Ectodermal cell (in vitro differentiated cells): ENCODE measurements around the gene CARD9.

Source experiments
- H3K27ac ChIP-seq: 2 replicates; pipeline ENCODE4 v1.7.0; 2013; ENCODE audit warnings: mild to moderate bottlenecking, low read depth, low read length; ENCODE audit not compliant: insufficient read depth, poor library complexity, severe bottlenecking
- H3K27me3 ChIP-seq: 2 replicates; pipeline ENCODE4 v1.7.0; 2013; ENCODE audit warnings: mild to moderate bottlenecking, low read length; ENCODE audit not compliant: insufficient read depth, control insufficient read depth, poor library complexity, severe bottlenecking
- H3K36me3 ChIP-seq: one replicate; pipeline ENCODE4 v1.7.0; 2013; ENCODE audit warnings: low read length; ENCODE audit not compliant: control insufficient read depth, insufficient read depth
- H3K4me1 ChIP-seq: one replicate; pipeline ENCODE4 v1.7.0; 2013; ENCODE audit warnings: low read length; ENCODE audit not compliant: control insufficient read depth, insufficient read depth
- H3K4me3 ChIP-seq: 2 replicates; pipeline ENCODE4 v1.7.0; 2013; ENCODE audit warnings: low read depth, low read length, control low read depth; ENCODE audit not compliant: insufficient read depth
- H3K9me3 ChIP-seq: 2 replicates; pipeline ENCODE4 v1.7.0; 2013; ENCODE audit warnings: mild to moderate bottlenecking, low read length, moderate library complexity; ENCODE audit not compliant: control insufficient read depth
- WGBS, 2 experiments: methylation state at CpG; one replicate each; pipeline ENCODE4 v1.1.7; 2013; ENCODE audit warnings: missing lambda C conversion rate in 2 of 2; 5-methylcytosine and 5-hydroxymethylcytosine counted together

Gene CARD9

DNA sequence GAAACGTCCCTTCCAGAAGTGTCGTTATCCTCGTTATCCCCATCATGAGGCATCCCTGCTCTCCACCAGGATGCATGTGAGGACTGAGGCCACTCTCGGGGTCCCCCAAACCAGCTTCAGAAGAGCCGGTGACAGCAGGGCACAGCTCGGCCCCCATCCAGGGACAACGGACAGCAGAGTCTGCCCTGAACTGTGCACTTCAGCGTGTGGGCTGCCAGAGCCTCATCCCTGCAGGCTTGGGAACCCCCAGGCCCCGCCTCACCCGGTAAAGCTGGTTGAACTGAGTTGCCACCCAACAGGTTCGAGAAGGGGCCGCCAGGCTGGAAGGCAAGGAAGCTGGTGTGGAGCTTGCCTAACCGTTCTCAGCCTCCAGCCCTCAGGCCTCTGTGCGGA is 710 bp upstream of the CARD9 start:
- peaks cover 13% of the 10 kb centered on the region for H3K4me1 ChIP-seq

DNA sequence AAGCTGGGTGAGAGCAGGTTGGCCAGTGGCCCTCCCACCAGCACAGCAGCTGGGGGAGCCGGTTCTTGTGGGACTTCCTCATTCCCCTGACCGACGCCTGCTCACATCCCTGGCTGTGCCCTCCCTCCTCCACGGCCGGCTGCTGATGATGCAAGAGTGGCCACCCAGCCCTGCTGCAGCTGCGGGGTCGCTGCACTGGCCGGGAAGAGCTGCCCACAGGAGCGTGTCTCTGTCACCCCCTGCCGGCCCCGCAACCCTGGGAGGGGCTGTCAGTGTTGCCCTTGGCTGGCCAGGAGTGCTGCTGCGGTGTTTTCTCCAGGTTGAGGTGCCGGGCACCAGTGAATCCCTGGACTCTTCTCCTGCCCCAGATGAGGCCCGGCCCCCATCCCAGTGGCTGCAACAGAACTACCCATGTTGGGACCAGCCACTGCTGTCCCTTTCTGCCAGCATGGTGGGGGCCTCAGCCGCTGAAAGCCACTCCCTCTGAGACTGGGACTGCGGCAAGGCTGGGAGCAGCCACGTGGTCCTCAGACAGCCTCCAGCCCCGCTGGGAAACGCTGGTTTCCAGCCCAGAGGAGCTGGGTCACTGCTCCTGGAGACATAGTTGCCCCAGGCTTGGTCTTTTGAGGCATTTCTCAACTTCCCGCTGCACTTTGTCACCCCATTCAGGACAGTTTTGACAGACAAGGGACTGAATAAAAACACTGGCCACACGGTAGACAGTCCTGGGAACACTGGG is 739 bp downstream of the CARD9 start:
- Histone ChIP-seq H3K36me3 (no peaks in the 10 kb centered on the region), H3K4me3 (no peak overlapping the region), H3K27me3 (no peaks in the 10 kb centered on the region), H3K9me3 (no peaks in the 10 kb centered on the region), H3K4me1 (peaks cover 13% of the 10 kb centered on the region), H3K27ac (no peak overlapping the region)
- WGBS, 2 experiments: 71 to 74% methylated on average over 21 of the region's 21 CpGs

More for the DNA sequence above, 710 bp upstream of the CARD9 start:
- Histone ChIP-seq H3K27ac (no peak overlapping the region), H3K36me3 (no peaks in the 10 kb centered on the region), H3K9me3 (no peaks in the 10 kb centered on the region), H3K4me3 (no peak overlapping the region), H3K27me3 (no peaks in the 10 kb centered on the region)
- WGBS, 2 experiments: 93 to 94% methylated on average over 14 of the region's 14 CpGs

DNA sequence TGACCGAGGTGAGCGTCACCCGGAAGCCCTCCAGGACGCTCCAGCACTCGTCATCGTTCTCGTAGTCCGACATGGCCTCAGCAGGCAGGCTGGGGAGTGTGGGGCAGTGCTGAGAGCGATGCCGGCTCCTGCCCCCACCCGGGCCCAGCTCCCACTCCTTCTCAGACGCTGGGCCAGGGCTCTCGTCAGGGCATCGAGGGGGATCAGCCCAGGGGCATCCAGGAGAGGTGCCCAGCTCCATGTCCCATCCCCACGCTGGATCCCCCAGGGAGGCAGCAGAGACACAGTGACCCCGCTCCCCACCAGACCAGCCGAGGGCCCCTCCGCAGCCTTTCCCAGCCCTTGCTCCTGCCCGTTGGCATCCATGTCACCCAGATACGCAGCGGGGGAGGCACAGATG is 1.5 kb downstream of the CARD9 start:
- peaks cover 13% of the 10 kb centered on the region for H3K4me1 ChIP-seq
- H3K27me3 ChIP-seq: no peaks in the 10 kb centered on the region
- WGBS, 2 experiments: 93 to 94% methylated on average over 21 of the region's 21 CpGs
- H3K36me3 ChIP-seq: no peaks in the 10 kb centered on the region
- H3K9me3 ChIP-seq: no peaks in the 10 kb centered on the region
- H3K4me3 ChIP-seq: no peak overlapping the region
- H3K27ac ChIP-seq: no peak overlapping the region

DNA sequence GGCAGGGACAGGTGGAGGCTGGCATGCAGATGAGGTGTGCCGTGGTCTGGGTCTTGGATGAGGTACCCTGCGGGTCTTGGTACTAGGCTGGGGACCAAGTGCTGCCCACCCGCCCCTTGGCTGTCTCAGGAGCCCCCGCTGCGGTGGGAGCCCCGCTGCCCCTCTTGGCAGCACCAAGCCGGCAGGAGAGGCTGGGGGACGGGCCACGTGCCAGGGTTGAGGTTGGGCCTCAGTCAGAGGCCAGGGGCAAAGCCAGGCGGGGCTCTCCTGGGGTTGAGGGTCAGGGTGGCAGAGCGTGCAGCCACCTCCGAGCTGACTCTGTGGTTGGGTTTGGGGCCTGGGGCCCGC is 2.0 kb downstream of the CARD9 start:
- Histone ChIP-seq H3K27me3 (no peaks in the 10 kb centered on the region), H3K27ac (no peak overlapping the region), H3K4me1 (peaks cover 13% of the 10 kb centered on the region), H3K4me3 (no peak overlapping the region), H3K36me3 (no peaks in the 10 kb centered on the region), H3K9me3 (no peaks in the 10 kb centered on the region)
- WGBS, 2 experiments: 95% methylated on average over 13 of the region's 13 CpGs

DNA sequence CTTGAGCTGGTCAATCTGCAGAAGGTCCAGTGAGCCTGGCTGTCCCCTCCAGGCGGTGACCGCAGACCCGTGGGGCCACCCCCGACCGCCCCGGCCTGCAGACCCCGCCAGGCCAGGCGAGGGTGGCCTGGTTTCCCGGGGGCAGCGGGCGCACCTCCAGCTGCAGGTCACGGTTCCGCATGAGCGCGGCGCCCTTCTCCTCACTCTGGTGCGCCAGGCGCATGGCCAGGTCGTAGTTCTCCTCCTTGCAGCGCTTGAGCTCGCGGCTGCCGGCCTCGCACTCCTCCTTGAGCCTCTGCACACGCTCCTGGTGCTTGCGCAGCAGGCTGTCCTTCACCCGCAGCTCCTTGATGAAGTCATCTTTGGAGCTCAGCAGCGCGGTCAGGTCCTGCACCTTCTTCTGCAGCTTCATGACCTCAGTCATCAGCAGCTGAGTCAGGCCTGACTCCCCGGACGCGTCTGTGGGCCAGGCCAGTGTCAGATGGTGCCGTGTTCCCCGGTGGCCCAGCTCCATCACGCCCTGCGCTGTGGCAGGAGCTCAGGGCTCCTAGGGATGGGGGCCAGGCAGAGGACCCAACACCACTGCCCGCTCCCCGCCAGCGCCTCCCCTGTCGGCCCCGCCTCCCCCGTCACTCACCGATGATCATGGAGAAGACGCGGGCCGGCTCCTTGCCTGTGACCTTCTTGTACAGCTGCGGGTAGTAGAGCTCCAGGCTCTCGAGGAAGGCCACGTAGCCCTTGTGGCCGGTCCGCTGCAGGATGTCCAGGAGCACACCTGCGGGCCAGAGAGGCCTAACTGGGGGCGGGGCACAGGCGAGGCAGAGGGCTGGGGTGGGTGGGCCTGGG is 2.6 kb downstream of the CARD9 start:
- Histone ChIP-seq H3K36me3 (no peaks in the 10 kb centered on the region), H3K4me1 (peaks cover 13% of the 10 kb centered on the region), H3K27me3 (no peaks in the 10 kb centered on the region), H3K9me3 (no peaks in the 10 kb centered on the region), H3K27ac (no peak overlapping the region), H3K4me3 (no peak overlapping the region)
- WGBS, 2 experiments: 94 to 95% methylated on average over 54 of the region's 54 CpGs

DNA sequence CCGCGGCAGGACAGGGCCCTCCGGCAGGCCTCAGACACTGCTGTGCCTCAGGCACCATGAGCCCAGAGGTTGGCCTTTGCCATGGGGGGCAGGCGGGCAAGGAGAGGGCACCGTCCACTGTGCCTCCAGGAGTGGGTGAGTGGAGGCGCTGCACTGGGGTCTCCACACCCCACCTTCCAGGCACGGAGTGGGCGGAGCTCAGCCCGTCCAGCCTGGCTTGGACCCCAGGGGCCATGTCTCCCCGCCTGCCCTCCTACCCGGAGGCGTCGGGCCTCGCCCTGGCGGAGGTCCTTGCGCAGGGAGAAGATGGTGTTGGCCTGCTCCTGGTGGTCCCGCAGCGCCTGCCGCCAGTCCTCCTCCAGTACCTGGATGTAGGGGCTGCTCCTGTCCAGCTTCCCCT is 3.4 kb downstream of the CARD9 start:
- WGBS, 2 experiments: 94 to 96% methylated on average over 19 of the region's 19 CpGs
- Histone ChIP-seq H3K9me3 (no peaks in the 10 kb centered on the region), H3K4me1 (peaks cover 13% of the 10 kb centered on the region), H3K36me3 (no peaks in the 10 kb centered on the region), H3K27me3 (no peaks in the 10 kb centered on the region), H3K4me3 (no peak overlapping the region), H3K27ac (no peak overlapping the region)

DNA sequence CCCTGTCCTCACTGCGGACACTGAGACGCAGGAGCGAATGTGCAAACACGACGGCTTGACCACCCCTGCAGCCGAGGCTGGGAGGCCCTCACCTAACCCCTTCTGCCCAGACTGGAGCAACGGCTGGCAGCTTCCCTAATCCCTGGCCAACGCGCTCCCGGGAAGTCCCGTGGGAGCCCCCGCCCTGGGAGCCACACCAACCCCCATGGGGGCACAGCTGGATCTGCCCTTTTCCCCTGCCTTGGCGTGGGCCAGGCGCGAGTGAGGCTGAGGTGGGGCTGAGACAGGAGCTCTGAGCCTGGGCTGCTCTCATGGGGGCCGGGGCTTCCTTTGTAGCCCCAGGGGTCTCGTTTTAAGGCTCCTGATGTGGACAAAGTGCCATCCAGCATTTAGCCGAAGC is 5.3 kb downstream of the CARD9 start:
- Histone ChIP-seq H3K9me3 (no peaks in the 10 kb centered on the region), H3K4me3 (no peak overlapping the region), H3K27me3 (no peaks in the 10 kb centered on the region), H3K4me1 (peaks cover 6% of the 10 kb centered on the region), H3K36me3 (no peaks in the 10 kb centered on the region), H3K27ac (no peak overlapping the region)
- WGBS, 2 experiments: 92 to 93% methylated on average over 18 of the region's 18 CpGs

DNA sequence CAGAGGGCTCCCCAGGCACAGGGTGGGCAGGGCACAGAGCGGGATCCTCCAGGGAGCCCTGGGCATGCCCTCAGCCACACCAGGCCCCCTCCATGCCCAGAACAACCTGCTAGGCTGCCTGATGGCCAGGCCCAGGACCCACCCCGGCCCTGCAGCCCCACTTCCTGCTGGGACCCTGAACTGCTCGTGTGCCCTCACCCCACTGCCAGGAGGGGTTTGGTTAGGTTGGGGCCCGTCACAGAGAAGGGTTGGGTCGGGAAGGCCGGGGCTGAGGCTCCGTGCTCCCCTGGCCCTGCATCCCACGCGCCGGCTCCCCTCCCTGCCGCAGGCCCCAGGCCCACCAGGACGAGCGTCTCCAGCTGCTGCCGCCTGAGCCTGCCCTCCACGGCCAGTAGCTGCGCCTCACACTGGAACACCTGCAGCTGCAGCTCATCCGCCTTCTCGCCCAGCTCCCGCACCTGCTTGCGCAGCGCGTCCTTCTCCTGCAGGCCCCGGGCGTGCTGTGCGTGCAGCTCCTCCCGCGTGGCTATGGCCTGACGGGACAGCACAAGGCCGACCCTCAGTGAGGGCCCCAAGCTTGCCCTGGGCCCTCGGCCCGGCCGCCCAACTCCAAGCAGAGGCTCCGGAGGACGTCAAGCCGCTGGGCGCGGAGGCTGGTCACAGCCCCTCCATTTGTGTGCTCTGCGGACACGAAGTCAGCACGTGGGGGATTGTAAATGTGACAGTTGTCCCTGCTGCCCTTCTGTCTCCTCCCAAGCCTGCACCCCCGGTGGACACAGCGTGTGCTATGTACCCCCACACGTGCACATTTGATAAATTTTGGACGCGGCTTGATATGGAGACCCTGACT is 5.9 kb downstream of the CARD9 start:
- no peaks in the 10 kb centered on the region for H3K9me3 ChIP-seq
- H3K27ac ChIP-seq: no peak overlapping the region
- no peaks in the 10 kb centered on the region for H3K27me3 ChIP-seq
- WGBS, 2 experiments: 92% methylated on average over 45 of the region's 45 CpGs
- peaks cover 4% of the 10 kb centered on the region for H3K4me1 ChIP-seq
- H3K4me3 ChIP-seq: no peak overlapping the region
- no peaks in the 10 kb centered on the region for H3K36me3 ChIP-seq

DNA sequence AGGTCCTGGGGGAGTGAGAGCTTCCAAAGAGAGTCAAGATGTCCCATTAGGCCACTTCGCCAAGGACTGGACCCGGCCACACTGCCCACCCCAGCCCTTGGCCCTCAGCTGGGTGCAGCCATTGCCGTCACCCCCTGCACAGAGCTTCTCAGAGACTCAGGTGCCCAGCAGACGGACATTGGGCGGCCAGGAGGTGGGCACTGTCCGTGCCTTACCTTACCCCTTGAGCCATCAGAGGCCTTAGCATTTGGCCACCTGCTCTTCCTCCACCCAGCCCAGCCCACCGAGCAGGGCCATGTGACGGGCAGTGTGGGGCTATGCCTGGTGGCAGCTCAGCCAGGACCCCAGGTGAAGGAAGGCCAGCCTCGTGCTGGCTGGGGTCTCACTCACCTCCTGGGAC is 6.6 kb downstream of the CARD9 start:
- no peaks in the 10 kb centered on the region for H3K9me3 ChIP-seq
- H3K4me1 ChIP-seq: peaks cover 5% of the 10 kb centered on the region
- H3K4me3 ChIP-seq: no peak overlapping the region
- no peaks in the 10 kb centered on the region for H3K27me3 ChIP-seq
- H3K36me3 ChIP-seq: no peaks in the 10 kb centered on the region
- WGBS, 2 experiments: 92 to 96% methylated on average over 9 of the region's 9 CpGs
- H3K27ac ChIP-seq: no peak overlapping the region

DNA sequence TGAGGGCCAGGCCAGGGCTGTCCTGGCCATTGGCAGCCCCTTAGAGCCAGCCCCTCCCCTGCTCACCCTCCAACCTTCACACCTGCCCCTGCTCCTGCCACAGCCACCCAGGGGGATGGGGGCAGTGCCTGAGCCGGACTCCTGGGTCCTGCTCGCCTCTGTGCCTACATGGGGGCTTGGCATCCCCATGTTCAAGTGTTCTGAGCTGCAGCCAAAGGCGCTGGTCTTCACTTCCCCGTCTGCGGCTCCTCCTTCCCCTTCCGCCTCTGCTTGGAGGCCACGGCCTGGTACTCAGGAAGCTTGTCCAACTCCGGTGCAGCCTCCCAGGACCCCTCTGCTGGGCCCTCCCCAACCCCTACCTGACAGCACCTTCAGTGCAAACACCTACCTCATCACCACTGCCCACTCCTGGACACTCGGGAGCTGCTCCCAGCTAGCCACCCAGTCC is 7.7 kb downstream of the CARD9 start:
- H3K9me3 ChIP-seq: no peaks in the 10 kb centered on the region
- no peak overlapping the region for H3K4me3 ChIP-seq
- H3K27me3 ChIP-seq: no peaks in the 10 kb centered on the region
- H3K27ac ChIP-seq: no peak overlapping the region
- 92% methylated on average over 9 of the region's 9 CpGs for WGBS, 2 experiments
- H3K36me3 ChIP-seq: no peaks in the 10 kb centered on the region
- peaks cover 5% of the 10 kb centered on the region for H3K4me1 ChIP-seq
